HG03108 (cell line): ENCODE data around the gene SEC61G.

Source experiments
- ATAC-seq: cut with Tn5 transposase; IDR thresholded peaks from one replicate; pipeline ENCODE4 v1.9.1; 2021; ENCODE audit warnings: moderate library complexity; ENCODE audit not compliant: unreplicated experiment

SEC61G gene

DNA sequence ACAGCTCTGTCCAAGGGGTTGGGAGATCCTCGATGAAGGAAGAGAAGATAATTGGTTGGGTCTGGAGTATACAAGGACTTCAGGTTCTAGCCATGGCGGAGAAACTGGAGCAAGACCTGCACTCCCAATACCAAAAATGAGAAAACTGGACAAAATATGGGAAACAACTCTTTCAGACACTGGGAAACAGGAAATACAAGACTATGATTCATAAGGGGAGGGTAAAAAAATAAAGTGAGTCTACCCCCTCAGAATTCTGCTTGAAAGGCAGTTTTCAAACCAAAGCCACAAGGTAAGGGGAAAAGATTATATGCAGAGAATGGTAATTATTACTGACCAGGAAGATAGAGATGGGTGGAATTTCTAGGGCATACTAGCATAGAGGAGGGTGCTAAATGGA lies 10.2 kb upstream of the SEC61G start:
- ATAC-seq: no peak

DNA sequence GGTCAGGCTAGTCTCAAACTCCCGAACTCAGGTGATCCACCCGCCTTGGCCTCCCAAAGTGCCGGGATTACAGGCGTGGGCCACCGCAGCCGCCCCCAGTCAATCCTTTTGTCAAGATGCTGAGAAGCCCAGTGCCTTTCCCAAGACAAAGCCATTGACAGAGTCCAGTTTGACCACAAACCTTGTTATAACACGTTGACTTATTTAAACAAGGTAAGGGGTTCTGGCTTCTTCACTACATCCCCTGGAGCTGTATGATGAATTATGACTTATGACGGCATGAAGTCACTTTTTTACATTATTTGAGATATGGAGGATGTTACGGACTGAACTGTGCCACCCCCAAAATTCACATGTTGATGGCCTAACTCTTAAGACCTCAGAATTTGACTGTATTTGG lies 5.8 kb upstream of the SEC61G start:
- no peak for ATAC-seq

DNA sequence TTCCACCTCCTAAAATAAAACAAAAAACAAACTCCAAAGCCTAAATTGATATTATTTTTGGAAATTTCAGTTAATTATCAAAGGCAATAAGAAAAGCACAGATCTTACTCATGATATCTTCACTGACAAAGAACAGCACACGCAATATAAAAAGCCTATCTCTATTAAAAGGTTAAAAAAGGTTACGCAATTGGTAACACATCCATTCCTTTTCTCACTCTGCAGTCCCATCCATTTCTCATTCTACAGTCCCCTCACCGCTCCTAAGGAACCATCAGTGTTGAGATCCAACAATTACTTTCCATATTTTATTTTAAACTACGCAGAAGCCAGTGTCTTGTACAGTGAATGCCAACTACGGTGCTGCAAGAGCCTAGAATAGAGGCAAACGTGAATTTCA lies 1.3 kb downstream of the SEC61G start:
- no peak for ATAC-seq

DNA sequence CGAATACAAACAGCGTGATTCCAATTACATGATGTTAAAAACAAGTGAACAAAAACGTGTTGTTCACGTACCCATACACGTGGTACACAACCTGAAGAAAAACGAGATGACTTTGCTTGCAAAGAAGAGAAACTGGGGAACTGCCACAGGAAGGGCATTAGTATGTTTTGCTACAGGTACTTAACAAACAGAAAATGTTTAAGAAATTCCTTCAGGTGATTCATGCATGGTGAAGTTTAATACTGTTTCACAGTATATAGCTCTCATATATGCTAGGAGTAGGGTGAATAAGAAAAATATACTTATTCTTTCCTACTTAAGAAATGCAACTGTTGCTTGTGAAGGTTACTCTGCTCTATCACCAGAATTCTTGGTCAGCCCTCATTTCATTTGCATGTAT lies 9.8 kb downstream of the SEC61G start:
- no peak for ATAC-seq

DNA sequence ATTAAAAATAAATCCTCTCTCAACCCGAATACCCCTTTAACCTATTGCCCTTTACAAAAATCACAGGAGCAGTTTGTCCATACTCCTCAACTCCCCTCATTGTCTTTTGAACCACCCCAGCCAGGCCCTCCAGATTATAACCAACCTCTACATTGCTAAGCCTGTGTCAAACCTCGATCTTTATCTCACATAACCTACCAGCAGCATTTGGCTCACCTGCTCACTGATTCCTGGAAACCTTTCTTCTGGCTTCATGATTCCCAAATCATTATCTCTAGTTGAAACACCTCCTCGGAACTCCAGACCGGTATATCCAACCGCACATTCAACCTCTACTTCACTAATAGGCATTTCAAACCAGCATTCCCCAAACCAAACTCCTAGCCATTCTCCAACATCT lies 11.8 kb downstream of the SEC61G start:
- no peak for ATAC-seq

DNA sequence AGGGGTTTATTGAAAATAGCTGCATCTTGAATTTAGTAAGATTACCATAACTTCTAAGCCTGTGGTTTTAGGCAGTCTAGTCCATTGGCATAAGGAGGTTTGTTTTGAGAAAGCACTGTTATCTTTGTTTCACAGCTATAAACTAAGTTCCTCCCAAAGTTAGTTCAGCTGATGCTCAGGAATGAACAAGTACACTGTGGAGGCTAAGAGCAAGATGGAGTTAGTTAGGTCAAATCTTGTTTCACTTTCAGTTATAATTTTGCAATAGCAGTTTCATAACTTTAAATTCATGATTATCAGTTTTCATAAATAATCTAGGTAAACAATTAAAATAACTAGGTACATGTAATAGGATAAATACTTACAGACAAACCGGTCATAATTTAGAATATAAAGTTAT lies 15.4 kb downstream of the SEC61G start:
- no peak for ATAC-seq

DNA sequence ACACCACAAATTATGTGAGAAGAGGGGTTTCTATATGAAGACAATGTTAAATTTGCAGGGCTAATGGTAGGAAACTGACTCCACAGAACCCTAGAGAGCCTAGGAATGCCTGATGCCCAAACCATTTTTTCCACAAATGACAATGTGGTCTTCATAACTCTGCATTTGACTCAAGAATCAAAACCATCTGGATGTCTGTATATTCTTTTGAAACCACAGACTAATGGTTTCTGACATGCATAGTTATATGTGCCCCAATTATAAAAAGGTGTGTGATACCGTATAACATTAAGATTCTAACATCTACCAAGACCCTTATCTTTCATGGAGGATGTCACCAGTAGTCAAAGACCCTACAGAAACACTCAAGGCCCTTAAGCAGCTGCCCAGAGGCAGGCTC lies 20.3 kb downstream of the SEC61G start:
- no peak for ATAC-seq

DNA sequence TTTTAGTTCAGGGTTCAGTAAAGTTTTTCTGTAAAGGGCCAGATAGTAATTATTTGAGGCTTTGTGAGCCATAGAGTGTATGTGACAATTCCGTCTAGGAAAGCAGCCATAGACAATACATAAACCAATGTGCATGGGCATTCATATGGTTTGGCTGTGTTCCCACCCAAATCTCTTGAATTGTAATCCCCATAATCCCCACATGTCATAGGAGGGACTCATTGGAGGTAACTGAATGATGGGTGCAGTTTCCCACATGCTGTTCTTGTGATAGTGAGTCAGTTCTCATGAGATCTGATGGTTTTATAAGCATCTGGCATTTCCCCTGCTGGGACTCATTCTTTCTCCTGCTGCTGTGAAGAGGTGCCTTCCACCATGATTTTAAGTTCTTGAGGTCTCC lies 29.9 kb downstream of the SEC61G start:
- ATAC-seq: no peak

DNA sequence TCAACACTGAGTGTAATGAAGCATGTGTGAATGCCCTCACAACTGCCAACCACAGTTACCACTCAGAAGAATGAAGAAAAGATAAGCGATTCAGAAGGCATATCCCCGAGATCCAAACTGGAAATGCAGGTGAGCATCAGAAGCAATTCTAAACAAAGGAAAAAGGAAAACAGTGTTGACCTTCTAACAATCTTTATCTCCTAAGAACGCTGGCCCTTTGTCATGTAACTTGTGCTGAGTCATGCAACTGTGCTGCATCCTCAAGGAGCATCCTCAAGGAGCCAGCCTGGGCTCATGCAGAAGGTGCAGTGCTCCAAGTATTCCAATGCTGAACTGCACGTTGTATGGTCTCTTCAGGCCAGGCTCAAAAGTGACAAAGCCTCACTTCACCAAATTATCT lies 30.6 kb downstream of the SEC61G start:
- ATAC-seq: no peak

DNA sequence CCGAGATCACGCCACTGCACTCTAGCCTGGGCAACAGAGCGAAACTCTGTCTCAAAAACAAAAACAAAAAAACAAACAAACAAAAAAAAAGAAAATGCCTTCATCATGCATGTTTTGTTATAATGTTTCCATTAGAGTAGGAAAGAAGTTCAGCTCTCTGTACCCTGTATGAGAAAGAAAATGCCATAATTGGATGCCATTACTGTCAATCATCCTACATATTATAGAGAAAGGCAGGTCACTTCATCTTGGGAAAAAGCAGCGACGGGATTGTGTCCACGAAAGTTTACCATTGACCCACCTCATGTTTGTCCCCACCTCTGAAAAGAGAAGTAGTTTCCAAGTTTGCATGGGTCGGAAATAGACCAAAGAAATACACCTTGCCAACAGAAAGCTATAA lies 33.8 kb downstream of the SEC61G start:
- ATAC-seq: no peak

DNA sequence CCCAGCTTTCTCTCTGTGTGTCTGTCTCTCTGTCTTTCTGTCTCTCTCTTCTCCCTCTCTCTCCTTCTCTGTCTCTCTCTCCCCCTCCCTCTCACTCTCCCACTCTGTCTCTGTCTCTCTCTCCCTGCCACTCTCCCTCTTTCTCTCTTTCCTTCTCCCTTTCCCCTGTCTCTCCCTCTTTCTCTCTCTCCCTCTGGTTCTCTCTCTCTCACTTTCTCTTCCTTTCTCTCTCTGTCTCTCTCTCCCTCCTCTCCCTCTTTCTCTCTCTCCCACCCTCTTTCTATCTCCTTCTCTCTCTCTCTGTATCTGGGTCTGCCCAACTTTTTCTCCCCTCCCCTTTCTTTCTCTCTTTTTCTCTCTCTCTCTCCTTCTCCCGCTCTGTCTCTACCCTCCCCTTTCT lies 36.5 kb downstream of the SEC61G start:
- ATAC-seq: no peak

DNA sequence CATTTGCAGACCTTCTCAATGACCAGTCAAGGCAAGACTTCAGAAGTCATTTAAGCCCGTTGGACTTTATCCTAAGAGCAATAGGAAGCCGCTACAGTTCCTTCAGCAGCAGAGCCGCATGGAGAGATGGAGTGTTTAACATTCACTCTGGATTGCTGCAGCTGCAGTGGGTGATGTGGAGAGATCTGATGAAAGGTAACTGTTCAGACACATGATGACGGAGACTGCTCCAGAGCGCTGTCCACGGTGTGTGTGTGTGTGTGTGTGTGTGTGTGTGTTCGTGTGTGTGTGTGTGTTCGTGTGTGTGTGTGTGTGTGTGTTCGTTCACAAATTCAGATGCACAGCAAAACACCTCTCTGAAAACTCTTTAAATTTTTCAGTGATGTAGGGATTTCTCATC lies 37.0 kb downstream of the SEC61G start:
- no peak for ATAC-seq

DNA sequence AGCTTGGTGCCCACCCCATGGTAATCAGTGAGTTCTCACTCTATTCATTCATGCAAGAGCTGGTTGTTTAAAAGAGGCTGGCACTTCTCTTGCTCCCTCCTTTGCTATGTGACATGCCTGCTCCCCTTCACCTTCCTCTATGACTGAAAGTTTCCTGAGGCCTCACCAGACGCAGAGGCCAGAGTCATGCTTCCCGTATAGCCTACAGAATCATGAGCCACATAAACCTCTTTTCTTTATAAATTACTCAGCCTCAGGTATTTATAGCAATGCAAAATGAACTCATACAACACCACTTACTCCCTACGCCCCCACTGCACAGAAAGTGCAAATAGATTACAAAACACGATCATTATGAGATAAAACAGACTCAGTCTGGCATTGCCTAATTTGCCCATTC lies 39.0 kb downstream of the SEC61G start:
- ATAC-seq: no peak

DNA sequence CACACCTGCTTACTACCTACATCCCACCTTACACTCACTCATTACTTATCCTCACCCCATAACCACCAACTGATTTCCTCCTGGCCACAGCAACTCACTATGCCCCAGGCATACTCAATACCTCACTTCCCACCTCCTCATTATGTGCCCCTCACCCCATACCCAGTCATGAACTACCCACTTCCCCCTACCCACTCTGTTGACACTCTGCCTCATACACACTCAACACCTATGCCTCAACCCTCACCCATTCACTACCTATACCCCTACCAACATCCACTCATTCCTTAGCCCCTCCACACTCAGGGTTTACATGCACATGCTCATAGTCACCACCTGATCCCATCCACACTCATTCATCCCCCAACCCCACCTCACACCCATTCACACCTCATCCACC lies 39.6 kb downstream of the SEC61G start:
- no peak for ATAC-seq

DNA sequence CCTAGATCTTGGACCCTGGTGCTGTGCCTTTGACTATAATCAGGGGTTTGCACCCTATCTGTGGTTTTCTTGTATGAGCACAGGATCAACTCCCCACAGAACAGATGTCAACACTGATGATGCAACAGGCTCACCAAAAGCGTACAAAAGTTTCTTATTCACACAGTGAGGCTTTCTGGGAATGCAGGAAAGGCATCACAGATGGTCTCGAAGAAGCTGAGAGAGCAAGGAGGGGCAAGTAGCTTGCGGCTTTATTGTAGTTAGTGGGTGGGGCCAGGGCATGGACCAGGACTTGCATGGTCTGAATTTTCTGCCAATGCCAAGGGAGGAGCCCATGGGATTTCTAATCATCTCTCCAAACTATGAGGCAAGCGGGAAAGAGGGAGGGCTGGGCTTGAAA lies 46.2 kb downstream of the SEC61G start:
- no peak for ATAC-seq

DNA sequence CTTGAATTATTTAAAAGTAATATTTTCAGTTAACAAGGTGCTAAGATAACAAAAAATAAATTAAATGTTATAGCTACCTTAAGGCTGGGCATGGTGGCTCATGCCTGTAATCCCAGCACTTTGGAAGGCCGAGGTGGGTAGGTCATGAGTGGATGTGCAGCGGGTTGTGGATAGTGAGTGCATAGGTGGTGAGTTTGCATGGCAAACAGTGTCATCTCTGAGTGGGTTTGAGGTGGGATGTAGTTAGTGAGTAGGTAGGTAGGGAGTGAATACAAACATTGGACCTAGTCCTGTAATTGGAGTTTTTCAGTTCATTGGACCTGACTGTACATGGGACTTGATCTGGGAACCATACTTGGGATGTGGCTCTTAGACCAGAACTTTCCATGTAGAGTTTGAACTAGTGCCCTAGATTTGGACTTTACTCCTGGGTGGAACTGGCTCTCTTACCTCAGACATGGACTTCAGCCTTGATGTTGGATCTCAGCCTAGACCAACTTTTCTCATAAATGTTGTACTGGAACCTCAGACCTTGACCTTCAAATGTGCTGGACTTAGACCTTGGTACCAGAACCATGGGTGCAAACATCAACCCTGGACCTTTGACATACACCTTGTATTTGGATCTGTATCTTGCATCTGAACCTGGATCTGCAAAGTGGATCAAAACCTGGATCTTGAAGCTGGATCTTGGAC lies 47.0 kb downstream of the SEC61G start:
- ATAC-seq: no peak

DNA sequence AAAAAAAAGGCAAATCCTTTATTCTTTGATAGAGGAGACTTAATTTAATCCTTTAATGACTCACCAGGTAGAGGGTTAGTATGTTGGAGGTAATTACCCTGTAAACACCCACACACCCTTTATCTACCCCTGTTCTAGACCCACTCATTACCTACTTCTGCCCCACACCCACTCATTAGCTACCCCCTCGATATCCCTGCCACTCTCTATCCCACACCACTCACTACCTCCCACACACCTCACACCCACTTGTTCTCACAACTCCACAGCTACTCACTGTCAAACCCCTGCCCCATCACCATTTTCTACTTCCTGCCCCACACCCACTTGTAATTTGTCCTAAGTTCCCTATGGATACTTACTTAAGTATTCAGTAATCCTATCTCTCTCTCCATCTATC lies 49.7 kb downstream of the SEC61G start:
- ATAC-seq: no peak

DNA sequence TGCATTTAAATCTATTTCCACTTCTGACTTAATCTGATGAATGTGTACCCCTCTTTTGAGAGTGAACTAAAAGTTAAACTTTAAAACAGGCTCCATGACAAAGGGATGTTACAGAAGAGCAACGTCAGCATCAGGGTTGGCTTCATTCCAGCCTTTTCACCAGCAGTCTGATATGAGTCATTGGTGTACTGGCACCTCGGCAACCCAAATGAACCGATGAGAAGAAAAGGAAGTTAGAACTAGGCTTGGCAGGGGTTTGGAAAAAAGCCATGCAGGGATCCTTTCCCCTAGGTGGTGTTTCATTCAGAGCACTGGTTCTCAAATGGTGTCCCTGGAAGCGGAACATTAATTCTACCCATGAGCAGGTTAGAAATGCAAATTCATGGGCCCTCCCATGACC lies 53.6 kb downstream of the SEC61G start:
- ATAC-seq: no peak

DNA sequence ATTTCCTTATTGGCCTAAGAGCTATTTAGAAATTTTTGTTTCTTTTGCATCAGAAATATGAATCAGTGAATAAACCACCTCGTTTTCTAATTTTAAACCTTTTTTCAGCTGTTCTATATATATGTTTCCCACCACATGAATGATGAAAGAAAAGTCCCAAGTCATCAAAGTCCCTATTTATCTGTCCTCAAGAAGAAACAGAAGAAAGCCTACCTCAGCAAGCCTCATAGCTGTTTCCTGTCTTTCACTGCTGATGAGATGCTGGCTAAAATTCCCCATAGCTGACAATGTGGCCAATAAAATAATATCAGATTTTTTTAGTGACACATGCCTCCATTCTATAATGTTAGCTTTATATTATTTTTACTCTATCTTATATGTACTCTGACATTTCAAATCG lies 54.2 kb downstream of the SEC61G start:
- no peak for ATAC-seq
